ENCODE data around the gene ADCY6. TPM values are rescaled to one million over a fixed set of nuclear protein-coding genes. Genes with fewer than 3 reads are reported as not detected.
"Not testable (repeated sequence)": the region's sequence is repeated elsewhere in the genome, so short reads cannot be mapped to it uniquely, and the experiment has no call there.

ADCY6 gene
- total RNA-seq, 1 experiment from 2014 or later = 16.3 TPM

- no peak for DNase-seq (ENCODE audit: low read depth)
Observed at GRCh38 chr12:48750769-48751356, 38.0 kb downstream of the ADCY6 start.

DNA sequence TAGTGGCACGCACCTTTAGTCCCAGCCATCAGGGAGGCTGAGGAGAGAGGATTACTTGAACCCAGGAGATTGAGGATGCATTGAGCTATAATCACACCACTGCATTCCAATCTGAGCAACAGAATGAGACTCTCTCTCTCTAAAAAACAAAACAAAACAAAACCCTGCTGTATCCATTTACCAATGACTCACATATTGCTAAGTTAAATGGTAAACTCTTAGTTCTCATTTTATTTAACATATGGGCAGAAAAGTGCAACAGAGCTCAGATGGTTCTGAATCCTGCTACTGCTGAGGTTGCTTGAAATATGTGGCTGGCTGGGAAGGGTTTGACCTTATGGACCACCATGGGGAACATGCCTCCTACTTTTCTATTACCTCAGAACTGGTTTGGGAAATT is 38.7 kb downstream of the ADCY6 start:
- no peak for DNase-seq (ENCODE audit: low read depth)

DNA sequence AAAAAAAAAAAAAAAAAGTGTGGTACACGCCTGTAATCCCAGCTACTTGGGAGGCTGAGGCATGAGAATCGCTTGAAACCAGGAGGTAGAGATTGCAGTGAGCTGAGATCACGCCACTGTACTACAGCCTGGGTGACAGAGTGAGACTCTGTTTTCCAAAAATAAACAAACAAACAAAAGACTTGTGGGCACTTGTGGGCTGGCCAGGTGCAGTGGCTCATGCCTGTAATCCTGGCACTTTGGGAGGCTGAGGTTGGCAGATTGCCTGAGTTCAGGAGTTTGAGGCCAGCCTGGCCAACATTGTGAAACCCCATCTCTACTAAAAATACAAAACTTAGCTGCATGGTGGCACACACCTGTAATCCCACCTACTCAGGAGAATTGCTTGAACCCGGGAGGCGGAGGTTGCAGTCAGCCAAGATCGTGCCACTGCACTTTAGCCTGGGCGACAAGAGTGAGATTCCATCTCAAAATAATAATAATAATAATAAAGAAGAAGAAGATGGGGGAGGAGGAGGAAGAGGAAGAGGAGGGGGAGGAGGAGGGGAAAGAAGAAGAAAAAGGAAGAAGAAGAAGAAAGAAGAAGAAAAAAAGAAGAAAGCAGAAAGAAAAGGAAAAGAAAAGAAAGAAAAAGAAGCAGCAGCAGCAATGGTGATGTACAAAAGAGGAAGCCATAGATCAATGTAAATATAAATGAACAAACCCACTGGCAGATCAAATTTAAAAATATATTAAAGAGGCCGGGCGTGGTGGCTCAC is 44.5 kb downstream of the ADCY6 start:
- peak; percentile 26 for DNase-seq (ENCODE audit: low read depth)

DNA sequence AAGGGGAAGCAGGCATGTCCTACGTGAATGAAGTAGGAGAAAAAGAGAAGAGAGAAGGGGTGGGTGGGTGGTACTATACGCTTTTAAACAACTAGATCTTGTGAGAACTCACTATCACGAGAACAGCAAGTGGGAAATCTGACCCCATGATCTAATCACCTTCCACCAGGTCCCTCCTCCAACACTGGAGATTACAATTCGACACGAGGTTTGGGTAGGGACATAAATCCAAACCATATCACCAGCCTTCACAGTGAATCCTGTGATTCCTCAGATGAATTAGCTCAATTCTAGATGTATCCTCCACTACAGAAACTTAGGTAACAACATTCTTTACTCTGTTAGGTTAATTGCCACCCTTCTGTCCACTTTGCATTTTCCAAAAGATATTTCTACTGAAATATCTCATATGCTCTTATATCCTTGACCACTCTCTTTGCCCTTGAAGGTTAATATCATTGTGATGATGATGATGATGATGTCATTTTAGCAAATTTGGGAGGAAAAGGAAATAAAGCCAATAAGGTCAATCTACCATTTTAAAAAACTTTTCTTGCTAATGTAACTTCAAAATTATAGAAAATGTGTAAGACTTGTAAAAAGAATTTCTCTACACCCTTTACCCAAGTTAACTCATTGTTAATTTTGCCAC is 49.1 kb downstream of the ADCY6 start:
- DNase-seq (ENCODE audit: low read depth) = no peak

DNA sequence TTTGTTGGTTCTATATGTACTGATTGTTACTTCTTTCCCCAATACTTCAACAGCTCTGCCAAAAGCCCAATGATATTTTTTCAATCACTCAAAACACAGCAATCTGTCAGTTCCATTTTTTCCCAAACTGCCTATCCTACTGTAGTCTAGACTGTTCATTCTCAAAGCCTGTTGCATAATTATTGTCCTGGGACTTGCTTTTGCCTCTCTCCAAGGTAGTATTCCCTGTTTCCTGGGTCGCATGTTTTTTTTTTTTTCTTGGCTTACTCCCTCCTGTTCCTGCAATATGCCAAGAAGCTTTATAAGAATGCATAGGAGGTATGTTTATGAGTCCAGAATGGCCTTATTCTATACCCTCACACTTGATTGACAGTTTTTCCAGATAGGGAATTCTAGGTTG is 52.4 kb downstream of the ADCY6 start:
- DNase-seq (ENCODE audit: low read depth) = no peak

DNA sequence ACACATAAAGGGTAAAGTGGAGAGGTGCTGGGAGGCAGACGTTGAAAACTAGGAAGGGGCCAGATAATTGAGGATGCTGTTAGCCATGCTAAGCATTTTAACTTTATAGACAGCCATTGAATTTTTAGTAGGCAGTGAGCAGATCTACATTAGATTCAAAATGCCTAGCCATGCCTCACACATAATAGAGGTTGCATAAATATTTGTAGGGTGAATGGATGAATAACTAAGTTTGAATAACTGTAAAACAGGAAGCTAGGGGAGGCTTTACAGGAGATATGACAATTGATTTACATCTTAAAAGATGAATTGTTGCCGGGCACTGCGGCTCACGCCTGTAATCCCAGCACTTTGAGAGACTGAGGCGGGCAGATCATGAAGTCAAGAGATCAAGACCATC is 60.1 kb downstream of the ADCY6 start:
- no peak for DNase-seq (ENCODE audit: low read depth)

DNA sequence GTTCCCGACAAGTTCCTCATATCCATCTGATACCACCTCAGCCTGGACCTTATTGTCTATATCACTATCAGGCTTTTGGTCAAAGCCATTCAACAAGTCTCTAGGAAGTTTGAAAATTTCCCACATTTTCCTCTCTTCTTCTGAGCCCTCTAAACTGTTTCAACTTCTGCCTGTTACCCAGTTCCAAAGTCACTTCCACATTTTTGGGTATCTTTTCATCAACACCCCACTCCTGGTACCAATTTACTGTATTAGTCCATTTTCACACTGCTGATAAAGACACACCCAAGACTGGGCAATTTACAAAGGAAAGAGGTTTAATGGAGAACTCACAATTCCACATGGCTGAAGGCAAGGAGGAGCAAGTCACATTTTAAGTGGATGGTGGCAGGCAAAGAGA is 68.2 kb downstream of the ADCY6 start:
- not testable (repeated sequence) for DNase-seq (ENCODE audit: low read depth)

- not testable (repeated sequence) for DNase-seq (ENCODE audit: low read depth)
Observed at GRCh38 chr12:48720171-48720570, 68.7 kb downstream of the ADCY6 start.

DNA sequence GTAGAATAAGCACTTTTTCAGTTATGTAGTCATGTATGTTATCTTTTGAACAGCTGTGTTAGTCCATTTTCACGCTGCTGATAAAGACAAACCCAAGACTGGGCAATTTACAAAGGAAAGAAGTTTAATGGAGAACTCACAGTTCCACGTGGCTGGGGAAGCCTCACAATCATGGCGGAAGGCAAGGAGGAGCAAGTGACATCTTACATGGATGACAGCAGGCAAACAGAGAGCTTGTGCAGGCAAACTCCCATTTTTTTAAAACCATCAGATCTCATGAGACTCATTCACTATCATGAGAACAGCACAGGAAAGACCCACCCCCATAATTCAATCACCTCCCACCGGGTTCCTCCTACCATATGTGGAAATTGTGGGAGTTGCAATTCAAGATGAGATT is 69.9 kb downstream of the ADCY6 start:
- DNase-seq (ENCODE audit: low read depth) = not testable (repeated sequence)

DNA sequence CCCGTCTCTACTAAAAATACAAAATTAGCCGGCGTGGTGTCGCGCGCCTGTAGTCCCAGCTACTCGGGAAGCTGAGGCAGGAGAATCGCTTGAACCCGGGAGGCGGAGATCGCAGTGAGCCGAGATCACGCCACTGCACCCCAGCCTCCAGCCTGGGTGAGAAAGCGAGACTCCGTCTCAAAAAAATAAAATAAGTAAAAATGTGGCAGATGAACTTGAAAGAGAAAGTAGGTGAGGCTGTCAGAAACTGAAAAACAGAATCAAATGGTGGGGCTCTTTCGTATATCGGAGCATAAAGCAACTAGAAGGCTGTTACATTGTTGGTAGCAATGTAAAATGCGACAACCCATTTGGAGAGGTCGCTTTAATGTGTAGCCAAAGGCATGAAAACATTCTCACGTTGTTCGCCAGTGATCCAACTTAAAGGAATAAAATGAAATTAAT is 71.6 kb downstream of the ADCY6 start:
- DNase-seq (ENCODE audit: low read depth) = peak; percentile 4

GRCh38 chr12:48716493-48717251 is 72.2 kb downstream of the ADCY6 start, which contains the start of gene CCNT1:
Gene CCNT1, minus strand, starts transcription at chr12:48716707. Its CDS starts 32 bp downstream, at chr12:48716675.
- peak; percentile 100 for DNase-seq (ENCODE audit: low read depth)

Other genes with a start within 250 kb of the ADCY6 start
- not detected in 2 replicates for gene LALBA, start 219.0 kb downstream of the ADCY6 start, total RNA-seq (2014; rRNA removed; shearing (Covaris generic))
- 52.8 and 63.8 TPM in 2 replicates for gene KANSL2, start 106.9 kb downstream of the ADCY6 start, total RNA-seq (2014; rRNA removed; shearing (Covaris generic))
- gene CCNT1, start 72.4 kb downstream of the ADCY6 start, total RNA-seq (2014; rRNA removed; shearing (Covaris generic)) = 17.0 and 33.2 TPM in 2 replicates
- gene CACNB3, start 29.4 kb upstream of the ADCY6 start, total RNA-seq (2014; rRNA removed; shearing (Covaris generic)) = 7.6 and 15.8 TPM in 2 replicates
- gene DDX23, start 63.1 kb upstream of the ADCY6 start, total RNA-seq (2014; rRNA removed; shearing (Covaris generic)) = 60.5 and 97.2 TPM in 2 replicates
- gene RND1, start 76.8 kb upstream of the ADCY6 start, total RNA-seq (2014; rRNA removed; shearing (Covaris generic)) = 0.20 TPM in 1 of 2 replicates, not detected in the other
- 5.3 and 8.4 TPM in 2 replicates for gene FKBP11, start 136.4 kb upstream of the ADCY6 start, total RNA-seq (2014; rRNA removed; shearing (Covaris generic))
- 80.8 and 81.3 TPM in 2 replicates for gene ARF3, start 168.4 kb upstream of the ADCY6 start, total RNA-seq (2014; rRNA removed; shearing (Covaris generic))
- 0.27 TPM in 1 of 2 replicates, not detected in the other for gene WNT10B, start 182.6 kb upstream of the ADCY6 start, total RNA-seq (2014; rRNA removed; shearing (Covaris generic))
- not detected in 2 replicates for gene WNT1, start 189.2 kb upstream of the ADCY6 start, total RNA-seq (2014; rRNA removed; shearing (Covaris generic))
- not detected in 2 replicates for gene DDN, start 210.3 kb upstream of the ADCY6 start, total RNA-seq (2014; rRNA removed; shearing (Covaris generic))
- 56.0 and 59.3 TPM in 2 replicates for gene PRKAG1, start 229.7 kb upstream of the ADCY6 start, total RNA-seq (2014; rRNA removed; shearing (Covaris generic))